Bronchial epithelial cell (primary cell): ENCODE results near the gene BAHCC1. TPM values are rescaled to one million over a fixed set of nuclear protein-coding genes. Genes with fewer than 3 reads are reported as not detected.
"Not testable (repeated sequence)": the region's sequence is repeated elsewhere in the genome, so short reads cannot be mapped to it uniquely, and the experiment has no call there.

ENCODE experiments used
- DNase-seq: peaks from one replicate; pipeline ENCODE4 v3.0.0-alpha.2; 2010; ENCODE audit warnings: low read depth
- FAIRE-seq: peaks from 2 replicates; lab custom pipeline; 2011; peaks lifted over from hg19 to GRCh38; lab: Jason Lieb, UNC
- H3K27me3 ChIP-seq: 2 replicates; pipeline ENCODE4 v1.5.1; 2011; ENCODE audit warnings: low read length; ENCODE audit not compliant: control insufficient read depth, insufficient read depth
- H3K36me3 ChIP-seq: 2 replicates; pipeline ENCODE4 v1.5.1; 2011; ENCODE audit warnings: low read length; ENCODE audit not compliant: control insufficient read depth, insufficient read depth
- H3K4me3 ChIP-seq: 2 replicates; pipeline ENCODE4 v1.5.1; 2011; ENCODE audit warnings: mild to moderate bottlenecking, low read depth, low read length, control low read depth
- CTCF ChIP-seq: IDR thresholded peaks from 2 replicates; pipeline ENCODE4 v1.5.1; 2011; ENCODE audit warnings: mild to moderate bottlenecking, moderate library complexity, low read length, control low read depth, inconsistent platforms; ENCODE audit not compliant: insufficient read depth, severe bottlenecking
- total RNA-seq: library from RNA; depleted of rRNA; stranded (reverse); fragments of >200 nt; gene quantifications from 2 replicates; pipeline ENCODE4 v1.2.1, GENCODE V29; 2014

BAHCC1 gene
- total RNA-seq, 1 donor from 2014 or later: 0.79 TPM

GRCh38 chr17:81419886-81420768 is 24.9 kb downstream of the BAHCC1 start:
- H3K27me3 ChIP-seq: no peaks in the 10 kb centered on the region
- DNase-seq (no peak), FAIRE-seq (no peak)
- no peak for TF ChIP-seq CTCF
- H3K4me3 ChIP-seq: no peak overlapping the region
- H3K36me3 ChIP-seq: no peaks in the 10 kb centered on the region

GRCh38 chr17:81420769-81421462 is 25.7 kb downstream of the BAHCC1 start:
- no peaks in the 10 kb centered on the region for H3K27me3 ChIP-seq
- no peak for DNase-seq
- no peaks in the 10 kb centered on the region for H3K36me3 ChIP-seq
- no peak for FAIRE-seq
- no peak overlapping the region for H3K4me3 ChIP-seq
- TF ChIP-seq CTCF: no peak

GRCh38 chr17:81422776-81423697 is 27.8 kb downstream of the BAHCC1 start:
- no peak overlapping the region for H3K4me3 ChIP-seq
- FAIRE-seq: no peak
- H3K27me3 ChIP-seq: peaks cover 2% of the 10 kb centered on the region
- no peaks in the 10 kb centered on the region for H3K36me3 ChIP-seq
- peak; percentile 87 for DNase-seq
- TF ChIP-seq CTCF: no peak

- DNase-seq (no peak), FAIRE-seq (no peak)
- H3K27me3 ChIP-seq: peaks cover 2% of the 10 kb centered on the region
- no peaks in the 10 kb centered on the region for H3K36me3 ChIP-seq
- no peak overlapping the region for H3K4me3 ChIP-seq
- TF ChIP-seq CTCF: no peak
Measured at GRCh38 chr17:81423698-81424071, 28.4 kb downstream of the BAHCC1 start.

- Histone ChIP-seq H3K4me3 (no peak overlapping the region), H3K36me3 (no peaks in the 10 kb centered on the region), H3K27me3 (peaks cover 2% of the 10 kb centered on the region)
- FAIRE-seq (no peak), DNase-seq (no peak)
- no peak for TF ChIP-seq CTCF
Measured at GRCh38 chr17:81424151-81425017, 29.1 kb downstream of the BAHCC1 start.

GRCh38 chr17:81425041-81425440 is 29.8 kb downstream of the BAHCC1 start:
- not testable (repeated sequence) for H3K4me3 ChIP-seq, H3K36me3 ChIP-seq, DNase-seq, H3K27me3 ChIP-seq, FAIRE-seq

GRCh38 chr17:81425716-81426392 is 30.6 kb downstream of the BAHCC1 start:
- DNase-seq, H3K27me3 ChIP-seq, FAIRE-seq: not testable (repeated sequence)

More at GRCh38 chr17:81425716-81426392, 30.6 kb downstream of the BAHCC1 start:
- H3K4me3 ChIP-seq, H3K36me3 ChIP-seq: not testable (repeated sequence)
